ENCODE data around the gene LARP4B.

Gene LARP4B

DNA sequence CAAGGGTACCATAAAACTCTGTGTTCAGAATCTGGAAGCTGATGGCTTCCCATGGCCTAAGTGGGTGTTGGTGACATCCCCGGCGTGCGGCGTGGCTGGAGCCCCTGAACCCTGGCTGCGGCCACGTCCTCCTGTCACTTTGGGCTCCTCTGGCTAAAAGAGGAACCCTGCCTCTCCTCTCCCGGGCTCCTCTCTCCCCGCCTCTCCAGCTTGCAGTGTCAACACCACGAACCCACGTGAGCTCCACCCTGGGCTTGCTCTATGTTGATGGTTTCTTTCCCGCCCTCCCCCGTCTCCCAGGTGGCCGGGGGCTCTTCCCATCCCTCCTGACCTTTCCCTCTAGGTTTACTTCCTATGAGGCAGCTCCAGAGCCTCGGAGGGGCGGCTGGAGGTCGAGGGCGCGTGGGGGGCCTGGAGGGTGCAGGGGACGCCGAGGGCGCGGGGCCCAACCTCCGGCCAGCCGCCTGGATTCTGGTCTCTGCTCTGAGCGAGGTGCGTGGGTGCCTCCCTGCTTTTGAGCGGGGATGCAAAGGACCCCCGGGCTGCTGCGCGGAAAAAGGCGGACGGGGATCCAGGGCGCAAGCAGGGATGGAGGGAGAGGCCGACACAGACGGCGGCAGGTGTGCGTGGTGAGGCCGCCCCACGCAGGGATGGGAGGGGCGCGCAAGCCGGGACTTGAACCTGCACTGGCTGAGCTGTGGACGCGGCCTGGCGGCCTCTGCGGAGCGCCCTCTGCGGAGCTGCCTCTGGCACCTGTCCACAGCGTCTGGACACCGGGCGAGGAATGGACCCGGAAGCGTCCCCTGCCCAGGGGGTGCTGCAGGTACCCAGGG lies 126.5 kb downstream of the LARP4B start:
- no peak overlapping the region for H2BK5ac ChIP-seq (ENCODE audit: low read depth, low read length, poor library complexity)
- no peak overlapping the region for H3K18ac ChIP-seq (ENCODE audit: low read length)
- H3K79me2 ChIP-seq (ENCODE audit: control insufficient read depth, insufficient read depth, low read length, poor library complexity), result no peaks in the 10 kb centered on the region
- no peak overlapping the region for H4K12ac ChIP-seq (ENCODE audit: low read depth, low read length)
- H3K4me2 ChIP-seq (ENCODE audit: low read length), result no peak overlapping the region
- WGBS (ENCODE audit: extremely low coverage, insufficient coverage, insufficient read length), result no CpG with 5 or more reads among the region's 53 CpGs
- peaks cover 46 to 51% of the 10 kb centered on the region in 2 experiments for H3K36me3 ChIP-seq (ENCODE audit: control insufficient read depth in 1 of 2, insufficient read depth in 2 of 2, low read length in 2 of 2)
- H3K4me3 ChIP-seq (ENCODE audit: low read depth, low read length), result no peak overlapping the region
- no peak overlapping the region for H4K8ac ChIP-seq (ENCODE audit: low read depth, low read length)
- no peak overlapping the region for H2AFZ ChIP-seq (ENCODE audit: insufficient read depth, low read length, poor library complexity)
- H3K14ac ChIP-seq (ENCODE audit: low read length), result no peak overlapping the region
- peaks cover 4 to 5% of the 10 kb centered on the region in 2 experiments for H3K4me1 ChIP-seq (ENCODE audit: control insufficient read depth in 1 of 2, insufficient read depth in 2 of 2, low read length in 2 of 2)
- H2BK120ac ChIP-seq (ENCODE audit: insufficient read depth, low read length, poor library complexity), result no peak overlapping the region
- no peaks in the 10 kb centered on the region for H3K27me3 ChIP-seq (ENCODE audit: insufficient read depth, low read length)
- H2AK5ac ChIP-seq (ENCODE audit: low read length), result no peak overlapping the region
- H4K91ac ChIP-seq (ENCODE audit: low read depth, low read length), result no peak overlapping the region
- H3K79me1 ChIP-seq (ENCODE audit: low read length), result no peaks in the 10 kb centered on the region
- DNase-seq, result no peak
- peaks cover 2% of the 10 kb centered on the region for H3K9me3 ChIP-seq (ENCODE audit: insufficient read depth, low read depth, low read length)
- H3K4ac ChIP-seq (ENCODE audit: low read depth, low read length), result no peak overlapping the region
- no peak overlapping the region for H3K23ac ChIP-seq (ENCODE audit: low read length)
- H3K9ac ChIP-seq (ENCODE audit: low read length), result no peak overlapping the region
- no peak overlapping the region for H3K27ac ChIP-seq (ENCODE audit: low read depth, low read length)
- no peak overlapping the region for H2BK12ac ChIP-seq (ENCODE audit: low read length)

DNA sequence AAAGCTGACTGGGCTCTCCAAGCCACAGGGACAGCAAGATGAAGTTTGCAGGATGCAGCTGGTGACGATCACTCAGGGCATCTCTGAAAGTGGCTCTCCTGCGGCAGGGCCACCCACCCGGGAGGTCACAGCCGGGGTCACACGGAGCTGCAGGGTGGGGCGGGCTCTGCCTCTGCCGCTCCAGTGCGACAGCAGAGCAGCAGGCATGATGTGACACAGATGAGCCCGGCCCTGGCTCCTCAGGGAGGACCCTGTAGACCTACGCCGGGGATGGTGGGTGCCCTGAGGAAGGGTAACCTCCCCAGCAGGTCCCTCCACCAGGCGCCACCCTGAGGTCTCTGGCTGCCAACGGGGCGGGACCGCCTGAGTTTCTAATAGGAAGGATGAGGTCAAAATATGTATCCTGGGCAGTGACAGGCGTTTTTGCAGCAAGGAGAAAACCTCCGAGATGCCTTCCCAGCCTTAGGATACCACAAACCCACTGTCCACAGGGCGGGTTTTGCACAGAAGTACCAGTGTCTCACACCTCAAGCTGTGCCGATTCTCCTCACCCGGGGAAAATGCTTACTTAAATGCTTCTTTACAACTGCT lies 127.2 kb downstream of the LARP4B start:
- H3K9ac ChIP-seq (ENCODE audit: low read length), result no peak overlapping the region
- H3K79me1 ChIP-seq (ENCODE audit: low read length), result no peaks in the 10 kb centered on the region
- no CpG with 5 or more reads among the region's 20 CpGs for WGBS (ENCODE audit: extremely low coverage, insufficient coverage, insufficient read length)
- no peak for DNase-seq
- H3K4ac ChIP-seq (ENCODE audit: low read depth, low read length), result no peak overlapping the region
- H3K27ac ChIP-seq (ENCODE audit: low read depth, low read length), result no peak overlapping the region
- no peak overlapping the region for H2AFZ ChIP-seq (ENCODE audit: insufficient read depth, low read length, poor library complexity)
- H3K14ac ChIP-seq (ENCODE audit: low read length), result no peak overlapping the region
- peaks cover 2% of the 10 kb centered on the region for H3K9me3 ChIP-seq (ENCODE audit: insufficient read depth, low read depth, low read length)
- peaks cover 42 to 46% of the 10 kb centered on the region in 2 experiments for H3K36me3 ChIP-seq (ENCODE audit: control insufficient read depth in 1 of 2, insufficient read depth in 2 of 2, low read length in 2 of 2)
- no peaks in the 10 kb centered on the region for H3K79me2 ChIP-seq (ENCODE audit: control insufficient read depth, insufficient read depth, low read length, poor library complexity)
- H4K91ac ChIP-seq (ENCODE audit: low read depth, low read length), result no peak overlapping the region
- no peaks in the 10 kb centered on the region for H3K27me3 ChIP-seq (ENCODE audit: insufficient read depth, low read length)
- no peak overlapping the region for H3K4me2 ChIP-seq (ENCODE audit: low read length)
- no peak overlapping the region for H2AK5ac ChIP-seq (ENCODE audit: low read length)
- H3K4me1 ChIP-seq (ENCODE audit: control insufficient read depth in 1 of 2, insufficient read depth in 2 of 2, low read length in 2 of 2), result peaks cover 4 to 5% of the 10 kb centered on the region in 2 experiments
- H2BK120ac ChIP-seq (ENCODE audit: insufficient read depth, low read length, poor library complexity), result no peak overlapping the region
- no peak overlapping the region for H2BK12ac ChIP-seq (ENCODE audit: low read length)
- H2BK5ac ChIP-seq (ENCODE audit: low read depth, low read length, poor library complexity), result no peak overlapping the region
- H3K18ac ChIP-seq (ENCODE audit: low read length), result no peak overlapping the region
- no peak overlapping the region for H3K23ac ChIP-seq (ENCODE audit: low read length)
- H4K8ac ChIP-seq (ENCODE audit: low read depth, low read length), result no peak overlapping the region
- H4K12ac ChIP-seq (ENCODE audit: low read depth, low read length), result no peak overlapping the region
- no peak overlapping the region for H3K4me3 ChIP-seq (ENCODE audit: low read depth, low read length)

DNA sequence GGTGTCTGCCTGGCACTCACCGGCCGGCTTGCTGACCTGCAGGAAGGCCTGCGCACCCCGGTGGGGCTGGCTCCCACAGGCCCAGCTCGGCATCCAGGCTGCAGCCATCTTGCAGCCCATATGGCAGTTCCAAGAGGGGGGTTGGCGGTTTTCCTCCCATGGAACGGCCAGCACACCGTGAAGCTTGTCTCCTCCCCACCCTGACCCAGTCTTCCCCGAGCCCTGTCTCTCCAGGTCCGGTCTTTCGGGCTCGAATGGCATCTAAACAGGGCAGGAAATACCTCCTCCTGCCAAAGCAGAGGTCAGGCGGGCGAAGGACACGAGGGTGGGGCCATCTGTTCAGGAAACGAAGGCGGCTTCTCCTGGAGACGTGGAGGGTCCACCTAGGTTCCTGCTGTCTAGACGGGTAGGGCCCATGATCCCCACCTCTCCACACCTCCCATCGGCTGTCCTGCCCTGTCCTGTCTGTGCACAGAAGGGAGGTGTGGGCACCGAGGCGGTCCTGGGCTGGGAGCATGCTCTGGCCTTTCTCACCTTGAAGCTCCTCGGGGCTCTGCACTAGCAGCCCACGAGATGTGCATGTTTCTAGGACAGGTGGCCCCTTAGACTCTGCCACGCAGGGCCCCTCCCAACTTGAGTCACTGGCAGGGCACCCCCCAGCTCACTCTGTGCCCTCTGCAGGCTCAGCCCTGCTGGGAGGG lies 128.3 kb downstream of the LARP4B start:
- H3K4me2 ChIP-seq (ENCODE audit: low read length), result no peak overlapping the region
- H3K4ac ChIP-seq (ENCODE audit: low read depth, low read length), result no peak overlapping the region
- no CpG with 5 or more reads among the region's 25 CpGs for WGBS (ENCODE audit: extremely low coverage, insufficient coverage, insufficient read length)
- no peak overlapping the region for H4K91ac ChIP-seq (ENCODE audit: low read depth, low read length)
- peaks cover 4 to 5% of the 10 kb centered on the region in 2 experiments for H3K4me1 ChIP-seq (ENCODE audit: control insufficient read depth in 1 of 2, insufficient read depth in 2 of 2, low read length in 2 of 2)
- H3K27me3 ChIP-seq (ENCODE audit: insufficient read depth, low read length), result no peaks in the 10 kb centered on the region
- no peak for DNase-seq
- peaks cover 38 to 39% of the 10 kb centered on the region in 2 experiments for H3K36me3 ChIP-seq (ENCODE audit: control insufficient read depth in 1 of 2, insufficient read depth in 2 of 2, low read length in 2 of 2)
- H3K79me1 ChIP-seq (ENCODE audit: low read length), result no peaks in the 10 kb centered on the region
- no peak overlapping the region for H2BK120ac ChIP-seq (ENCODE audit: insufficient read depth, low read length, poor library complexity)
- H3K23ac ChIP-seq (ENCODE audit: low read length), result no peak overlapping the region
- H3K9ac ChIP-seq (ENCODE audit: low read length), result no peak overlapping the region
- H2AK5ac ChIP-seq (ENCODE audit: low read length), result no peak overlapping the region
- H3K4me3 ChIP-seq (ENCODE audit: low read depth, low read length), result no peak overlapping the region
- no peak overlapping the region for H2BK12ac ChIP-seq (ENCODE audit: low read length)
- no peak overlapping the region for H2AFZ ChIP-seq (ENCODE audit: insufficient read depth, low read length, poor library complexity)
- no peaks in the 10 kb centered on the region for H3K79me2 ChIP-seq (ENCODE audit: control insufficient read depth, insufficient read depth, low read length, poor library complexity)
- H3K27ac ChIP-seq (ENCODE audit: low read depth, low read length), result no peak overlapping the region
- no peak overlapping the region for H3K18ac ChIP-seq (ENCODE audit: low read length)
- H4K8ac ChIP-seq (ENCODE audit: low read depth, low read length), result no peak overlapping the region
- no peak overlapping the region for H2BK5ac ChIP-seq (ENCODE audit: low read depth, low read length, poor library complexity)
- no peak overlapping the region for H4K12ac ChIP-seq (ENCODE audit: low read depth, low read length)
- H3K14ac ChIP-seq (ENCODE audit: low read length), result no peak overlapping the region
- peaks cover 2% of the 10 kb centered on the region for H3K9me3 ChIP-seq (ENCODE audit: insufficient read depth, low read depth, low read length)

DNA sequence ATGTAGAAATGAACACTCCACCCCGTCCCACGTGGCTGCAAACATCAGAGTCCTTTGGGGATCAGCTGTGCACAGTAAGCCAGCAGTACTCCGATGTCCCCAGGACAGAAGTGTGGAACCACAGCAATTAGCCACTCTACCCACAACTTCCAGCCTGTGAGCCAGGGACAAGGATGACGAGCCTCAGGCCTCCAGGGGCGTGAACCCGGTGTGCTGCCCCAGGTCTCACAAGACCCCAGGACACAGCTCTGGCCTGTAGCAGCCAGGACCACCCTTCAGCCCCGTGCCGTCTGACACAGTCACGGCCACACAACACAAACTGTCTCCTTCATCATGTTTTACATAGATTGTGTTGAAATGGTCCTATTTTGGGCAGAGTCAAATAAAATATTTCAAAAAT lies 129.0 kb downstream of the LARP4B start:
- H3K36me3 ChIP-seq (ENCODE audit: control insufficient read depth in 1 of 2, insufficient read depth in 2 of 2, low read length in 2 of 2), result peaks cover 32 to 34% of the 10 kb centered on the region in 2 experiments
- H3K14ac ChIP-seq (ENCODE audit: low read length), result no peak overlapping the region
- H3K79me1 ChIP-seq (ENCODE audit: low read length), result no peaks in the 10 kb centered on the region
- no peak overlapping the region for H2BK120ac ChIP-seq (ENCODE audit: insufficient read depth, low read length, poor library complexity)
- H3K4ac ChIP-seq (ENCODE audit: low read depth, low read length), result no peak overlapping the region
- H3K79me2 ChIP-seq (ENCODE audit: control insufficient read depth, insufficient read depth, low read length, poor library complexity), result no peaks in the 10 kb centered on the region
- H2AK5ac ChIP-seq (ENCODE audit: low read length), result no peak overlapping the region
- no peak overlapping the region for H3K23ac ChIP-seq (ENCODE audit: low read length)
- H3K27ac ChIP-seq (ENCODE audit: low read depth, low read length), result no peak overlapping the region
- peaks cover 4 to 5% of the 10 kb centered on the region in 2 experiments for H3K4me1 ChIP-seq (ENCODE audit: control insufficient read depth in 1 of 2, insufficient read depth in 2 of 2, low read length in 2 of 2)
- no peak overlapping the region for H4K12ac ChIP-seq (ENCODE audit: low read depth, low read length)
- no peak overlapping the region for H3K18ac ChIP-seq (ENCODE audit: low read length)
- no peak overlapping the region for H2BK5ac ChIP-seq (ENCODE audit: low read depth, low read length, poor library complexity)
- H3K9me3 ChIP-seq (ENCODE audit: insufficient read depth, low read depth, low read length), result peaks cover 5% of the 10 kb centered on the region
- H2BK12ac ChIP-seq (ENCODE audit: low read length), result no peak overlapping the region
- no peak for DNase-seq
- H3K9ac ChIP-seq (ENCODE audit: low read length), result no peak overlapping the region
- H3K4me3 ChIP-seq (ENCODE audit: low read depth, low read length), result no peak overlapping the region
- H2AFZ ChIP-seq (ENCODE audit: insufficient read depth, low read length, poor library complexity), result no peak overlapping the region
- H3K4me2 ChIP-seq (ENCODE audit: low read length), result no peak overlapping the region
- H3K27me3 ChIP-seq (ENCODE audit: insufficient read depth, low read length), result no peaks in the 10 kb centered on the region
- no peak overlapping the region for H4K8ac ChIP-seq (ENCODE audit: low read depth, low read length)
- no CpG with 5 or more reads among the region's 9 CpGs for WGBS (ENCODE audit: extremely low coverage, insufficient coverage, insufficient read length)
- no peak overlapping the region for H4K91ac ChIP-seq (ENCODE audit: low read depth, low read length)
